ENCODE results near the gene CTNND2. TPM values are rescaled to one million over a fixed set of nuclear protein-coding genes. Genes with fewer than 3 reads are reported as not detected.

Gene CTNND2
- total and polyA plus RNA-seq, 10 of the 15 experiments (the other 5 are each of a cell fraction or from before 2014, with no cell fraction given): 0.02 to 0.16 (median 0.04) TPM; not detected in 7

GRCh38 chr5:11038772-11039171, 865.5 kb downstream of the CTNND2 start:
- POLR2A ChIA-PET: interaction anchor here (2.2 kb wide), 1 partner anchor 11 kb away, joined by 7 read pairs; no protein-coding TSS in a partner anchor
- no peak for DNase-seq (ENCODE audit: low read depth, low spot score)
- Histone ChIP-seq H3K27ac (ENCODE audit: control insufficient read depth, insufficient read depth) (no peak overlapping the region), H2AFZ (ENCODE audit: control insufficient read depth, low read depth, low read length) (no peak overlapping the region), H3K9me3 (replicated peaks; ENCODE audit: control insufficient read depth, insufficient read depth, low read length) (no peaks in the 10 kb centered on the region), H3K27me3 (replicated peaks in 1 of 2; ENCODE audit: control insufficient read depth in 2 of 2, insufficient read depth in 2 of 2, low read length in 1 of 2) (no peaks in the 10 kb centered on the region), H3K4me1 (ENCODE audit: control insufficient read depth, insufficient read depth, low read length) (no peaks in the 10 kb centered on the region), H3K9ac (ENCODE audit: control insufficient read depth, insufficient read depth, low read length) (no peak overlapping the region), H3K79me2 (ENCODE audit: control insufficient read depth, insufficient read depth, low read length) (no peaks in the 10 kb centered on the region), H3K4me2 (ENCODE audit: control insufficient read depth, insufficient read depth) (no peak overlapping the region), H4K20me1 (ENCODE audit: control insufficient read depth, insufficient read depth) (no peaks in the 10 kb centered on the region), H3K4me3 (no peak overlapping the region), H3K36me3 (ENCODE audit: control insufficient read depth in 2 of 2, insufficient read depth in 2 of 2, low read length in 1 of 2) (no peaks in the 10 kb centered on the region)
- peak; percentile 53 for ATAC-seq
- RAD21 ChIA-PET (ENCODE audit: unreplicated experiment): interaction anchor here (1.1 to 2.9 kb wide), 5 partner anchors 9 to 337 kb away, joined by 3 to 11 read pairs (median 5); no protein-coding TSS in a partner anchor
- in situ Hi-C loops (cut with MboI) (no loop called here), intact Hi-C loops (cut with micrococcal nuclease; ENCODE audit: unreplicated experiment) (loop anchor here (5.0 kb wide), 2 partner anchors 51 to 336 kb away; no protein-coding TSS in a partner anchor)
- TF ChIP-seq, protein P1, sequence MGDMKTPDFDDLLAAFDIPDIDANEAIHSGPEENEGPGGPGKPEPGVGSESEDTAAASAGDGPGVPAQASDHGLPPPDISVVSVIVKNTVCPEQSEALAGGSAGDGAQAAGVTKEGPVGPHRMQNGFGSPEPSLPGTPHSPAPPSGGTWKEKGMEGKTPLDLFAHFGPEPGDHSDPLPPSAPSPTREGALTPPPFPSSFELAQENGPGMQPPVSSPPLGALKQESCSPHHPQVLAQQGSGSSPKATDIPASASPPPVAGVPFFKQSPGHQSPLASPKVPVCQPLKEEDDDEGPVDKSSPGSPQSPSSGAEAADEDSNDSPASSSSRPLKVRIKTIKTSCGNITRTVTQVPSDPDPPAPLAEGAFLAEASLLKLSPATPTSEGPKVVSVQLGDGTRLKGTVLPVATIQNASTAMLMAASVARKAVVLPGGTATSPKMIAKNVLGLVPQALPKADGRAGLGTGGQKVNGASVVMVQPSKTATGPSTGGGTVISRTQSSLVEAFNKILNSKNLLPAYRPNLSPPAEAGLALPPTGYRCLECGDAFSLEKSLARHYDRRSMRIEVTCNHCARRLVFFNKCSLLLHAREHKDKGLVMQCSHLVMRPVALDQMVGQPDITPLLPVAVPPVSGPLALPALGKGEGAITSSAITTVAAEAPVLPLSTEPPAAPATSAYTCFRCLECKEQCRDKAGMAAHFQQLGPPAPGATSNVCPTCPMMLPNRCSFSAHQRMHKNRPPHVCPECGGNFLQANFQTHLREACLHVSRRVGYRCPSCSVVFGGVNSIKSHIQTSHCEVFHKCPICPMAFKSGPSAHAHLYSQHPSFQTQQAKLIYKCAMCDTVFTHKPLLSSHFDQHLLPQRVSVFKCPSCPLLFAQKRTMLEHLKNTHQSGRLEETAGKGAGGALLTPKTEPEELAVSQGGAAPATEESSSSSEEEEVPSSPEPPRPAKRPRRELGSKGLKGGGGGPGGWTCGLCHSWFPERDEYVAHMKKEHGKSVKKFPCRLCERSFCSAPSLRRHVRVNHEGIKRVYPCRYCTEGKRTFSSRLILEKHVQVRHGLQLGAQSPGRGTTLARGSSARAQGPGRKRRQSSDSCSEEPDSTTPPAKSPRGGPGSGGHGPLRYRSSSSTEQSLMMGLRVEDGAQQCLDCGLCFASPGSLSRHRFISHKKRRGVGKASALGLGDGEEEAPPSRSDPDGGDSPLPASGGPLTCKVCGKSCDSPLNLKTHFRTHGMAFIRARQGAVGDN (IDR thresholded peaks at IDR 0.05): peak; percentile 63; the same call in 1 of the 2 replicates
- peak; percentile 70 for TF ChIP-seq MEF2B (IDR thresholded peaks at IDR 0.05; ENCODE audit: partially characterized antibody, poor library complexity, severe bottlenecking)
- no peak; the same call in 1 of the 2 replicates for TF ChIP-seq IKZF1 (conservative IDR thresholded peaks at IDR 0.05)
- peak; percentile 8; the same call in 1 of the 2 replicates for TF ChIP-seq RUNX3 (IDR thresholded peaks at IDR 0.05; ENCODE audit: low read length)
- TF ChIP-seq EED (IDR thresholded peaks at IDR 0.05; ENCODE audit: low read depth): no peak
- 0 out of 2 replicates have a peak, but pooled peaks have one; percentile 33 for TF ChIP-seq MEF2A (IDR thresholded peaks at IDR 0.05; ENCODE audit: insufficient read depth, low read depth, low read length)
- peak in 1 of 2 experiments; percentile 48; a peak in 2 of 4 replicates for TF ChIP-seq BHLHE40 (IDR thresholded peaks at IDR 0.05; ENCODE audit: borderline replicate concordance in 1 of 2, low read depth in 2 of 2, low read length in 1 of 2)
- peak; percentile 37; the same call in 1 of the 2 replicates for TF ChIP-seq TCF12 (IDR thresholded peaks at IDR 0.05; ENCODE audit: low read depth, low read length)
- TF ChIP-seq ATF7 (IDR thresholded peaks at IDR 0.05; ENCODE audit: low read depth): peak; percentile 15; the same call in 1 of the 2 replicates
- CTCF ChIA-PET: interaction anchor here (0.7 to 12.6 kb wide), 5 partner anchors 10 to 51 kb away, joined by 3 to 98 read pairs (median 4); no protein-coding TSS in a partner anchor
- 40% methylated on average over 3 of the region's 3 CpGs for WGBS (ENCODE audit: insufficient coverage, insufficient replicate concordance, low lambda C conversion rate, missing lambda C conversion rate)
- SMC1A ChIA-PET (ENCODE audit: uncharacterized antibody, unreplicated experiment): interaction anchor here (0.9 to 3.7 kb wide), 6 partner anchors 11 to 51 kb away, joined by 3 to 15 read pairs (median 4); no protein-coding TSS in a partner anchor
- FAIRE-seq: no peak
- BruUV-seq (replicated peaks): no TSS peak

Measured in GM12878 (cell line).